Endothelial cell of umbilical vein (primary cell): Measurements from ENCODE around the gene KRT37. TPM values are rescaled to one million over a fixed set of nuclear protein-coding genes. Genes with fewer than 3 reads are reported as not detected.

Experiments
- BruUV-seq: library from RNA; stranded (reverse); fragments of 400-500 nt; replicated peaks from 2 replicates; lab custom pipeline; 2021; lab: Mats Ljungman, UMichigan
- CTCF ChIA-PET: fragments of 300-600, 350-600 bp; sonication (Branson Sonifier 250); formaldehyde crosslinking; loops from one replicate; lab custom pipeline; 2021; ENCODE audit warnings: antibody characterized with exemption, inconsistent platforms; lab: Charles Lee
- POLR2A ChIA-PET: fragments of 300-600, 350-600 bp; sonication (Branson Sonifier 250); formaldehyde crosslinking; loops from one replicate; lab custom pipeline; 2021; ENCODE audit warnings: antibody characterized with exemption, inconsistent platforms; lab: Charles Lee
- DNase-seq: peaks from one replicate; pipeline ENCODE4 v3.0.0-alpha.2; 2011; ENCODE audit warnings: low read depth, low spot score
- FAIRE-seq: peaks from 2 replicates; lab custom pipeline; 2011; peaks lifted over from hg19 to GRCh38; lab: Jason Lieb, UNC
- H2AFZ ChIP-seq: 2 replicates; pipeline ENCODE4 v1.6.0; 2012; ENCODE audit warnings: low read depth, low read length, control low read depth, inconsistent platforms
- H3K27ac ChIP-seq: 2 replicates; pipeline ENCODE4 v1.5.1; 2011; ENCODE audit warnings: low read depth, mild to moderate bottlenecking, control low read depth, low read length, moderate library complexity; ENCODE audit not compliant: insufficient read depth
- H3K27me3 ChIP-seq, 2 experiments: 2 replicates each; pipeline versions ENCODE4 v1.6.0 to v1.6.1; 2011; ENCODE audit warnings: low read length in 2 of 2, mixed read lengths in 1 of 2; ENCODE audit not compliant: control insufficient read depth in 2 of 2, insufficient read depth in 2 of 2
- H3K36me3 ChIP-seq, 2 experiments: 2 replicates in 1 of 2; 3 replicates in 1 of 2; pipeline ENCODE4 v1.5.1; 2011; ENCODE audit warnings: low read length in 2 of 2, mild to moderate bottlenecking in 1 of 2, moderate library complexity in 1 of 2; ENCODE audit not compliant: control insufficient read depth in 2 of 2, insufficient read depth in 2 of 2; ENCODE audit errors: extremely low read depth in 1 of 2
- H3K4me1 ChIP-seq: 3 replicates; pipeline ENCODE4 v1.5.1; 2011; ENCODE audit warnings: mild to moderate bottlenecking, low read length; ENCODE audit not compliant: control insufficient read depth, insufficient read depth; ENCODE audit errors: extremely low read depth
- H3K4me2 ChIP-seq: 2 replicates; pipeline ENCODE4 v1.6.1; 2011; ENCODE audit warnings: low read length, control low read depth, mixed read lengths; ENCODE audit not compliant: insufficient read depth
- H3K4me3 ChIP-seq, 3 experiments: fragments of 200-600 bp in 1 of 3; sonication (generic), shearing (Covaris generic) in 1 of 3; replicated peaks in 1 of 3; 2 replicates each; pipeline ENCODE4 v1.5.1; 2011 to 2016; ENCODE audit warnings: control low read depth in 3 of 3, low read length in 3 of 3, mild to moderate bottlenecking in 2 of 3, inconsistent platforms in 1 of 3, low read depth in 1 of 3, moderate library complexity in 1 of 3; ENCODE audit not compliant: insufficient read depth in 1 of 3
- H3K79me2 ChIP-seq: 2 replicates; pipeline ENCODE4 v1.6.0; 2012; ENCODE audit warnings: low read length, inconsistent platforms; ENCODE audit not compliant: control insufficient read depth, insufficient read depth
- H3K9ac ChIP-seq: replicated peaks from 2 replicates; pipeline ENCODE3; 2011; ENCODE audit warnings: low read length, control low read depth; ENCODE audit not compliant: insufficient read depth; ENCODE audit errors: extremely low read depth
- H3K9me1 ChIP-seq: replicated peaks from 3 replicates; pipeline ENCODE4 v1.6.0; 2011; ENCODE audit warnings: mild to moderate bottlenecking, low read length; ENCODE audit not compliant: control insufficient read depth, insufficient read depth; ENCODE audit errors: extremely low read depth
- H3K9me3 ChIP-seq: replicated peaks from 2 replicates; pipeline ENCODE4 v1.5.1; 2012; ENCODE audit warnings: low read length, inconsistent platforms; ENCODE audit not compliant: control insufficient read depth, insufficient read depth
- H4K20me1 ChIP-seq: replicated peaks from 2 replicates; pipeline ENCODE3; 2011; ENCODE audit warnings: mild to moderate bottlenecking, low read length; ENCODE audit not compliant: control insufficient read depth, insufficient read depth; ENCODE audit errors: extremely low read depth
- CTCF ChIP-seq, 2 donors: IDR thresholded peaks; 1 replicate in 1 of 2; 2 replicates in 1 of 2; pipeline ENCODE4 v1.5.1; 2011; ENCODE audit warnings: low read length in 2 of 2, mild to moderate bottlenecking in 2 of 2, moderate library complexity in 2 of 2, control low read depth in 1 of 2, inconsistent platforms in 1 of 2, low read depth in 1 of 2; ENCODE audit not compliant: insufficient read depth in 1 of 2; ENCODE audit errors: extremely low read depth in 1 of 2
- EZH2 ChIP-seq: IDR thresholded peaks from 2 replicates; pipeline ENCODE4 v1.6.1; 2012; ENCODE audit warnings: borderline replicate concordance, low read depth, mild to moderate bottlenecking, moderate library complexity, low read length, inconsistent platforms; ENCODE audit not compliant: severe bottlenecking
- FOS ChIP-seq: IDR thresholded peaks from 2 replicates; pipeline ENCODE4 v1.6.1; 2011; ENCODE audit warnings: mild to moderate bottlenecking, low read length, moderate library complexity, borderline replicate concordance; ENCODE audit not compliant: insufficient read depth
- GATA2 ChIP-seq: IDR thresholded peaks from 2 replicates; pipeline ENCODE4 v1.7.0; 2011; ENCODE audit warnings: low read depth, mild to moderate bottlenecking, moderate library complexity, mixed read lengths, low read length; ENCODE audit not compliant: insufficient read length, insufficient read depth
- JUN ChIP-seq: IDR thresholded peaks from 2 replicates; pipeline ENCODE4 v1.6.1; 2011; ENCODE audit warnings: borderline replicate concordance, low read depth; ENCODE audit not compliant: insufficient read length, insufficient read depth
- MYC ChIP-seq: IDR thresholded peaks from one replicate; pipeline ENCODE4 v1.6.1; 2011; ENCODE audit warnings: mild to moderate bottlenecking, low read depth, low read length
- POLR2A ChIP-seq: IDR thresholded peaks from 2 replicates; pipeline ENCODE4 v1.6.1; 2012; ENCODE audit warnings: low read depth, mild to moderate bottlenecking, control low read depth, low read length
- POLR2AphosphoS5 ChIP-seq: IDR thresholded peaks from 2 replicates; pipeline ENCODE4 v1.6.1; 2012; ENCODE audit warnings: low read depth, mild to moderate bottlenecking, control low read depth, low read length, moderate library complexity; ENCODE audit not compliant: insufficient read depth
- dilution Hi-C: fragments of 300-500 bp; cut with MboI; formaldehyde crosslinking; loops from one replicate; pipeline ENCODE4 v1.15.0; 2019; ENCODE audit warnings: low sequenced_read_pairs; ENCODE audit not compliant: extremely low pct_ligation_motif_present
- intact Hi-C: fragments of 100-400 bp; cut with micrococcal nuclease; formaldehyde crosslinking; loops from one replicate; pipeline ENCODE4 v1.10.0; 2022
- polyA plus RNA-seq, 4 experiments: library from polyadenylated mRNA; depleted of rRNA in 3 of 4; stranded (reverse) in 3 of 4; unstranded in 1 of 4; fragments of >200 nt; gene quantifications; 2 replicates each; pipeline versions ENCODE4 v1.2.1 to v1.2.3, GENCODE V29; 2011 to 2012; ENCODE audit warnings: missing spikeins in 1 of 4
- total RNA-seq: library from RNA; stranded (reverse); gene quantifications from 2 replicates; pipeline ENCODE4 v1.2.3, GENCODE V29; 2021
- TF ChIP-seq, protein P1 (sequence below): IDR thresholded peaks from 2 replicates; pipeline ENCODE4 v1.6.1; 2011; ENCODE audit not compliant: insufficient read depth, insufficient read length

The KRT37 gene
- total and polyA plus RNA-seq, 2 donors (not counting 3 experiments of a cell fraction or from before 2014, with no cell fraction given), result not detected

GRCh38 chr17:41464173-41464572 is 39.8 kb upstream of the KRT37 start:
- H3K27ac ChIP-seq, result no peak overlapping the region
- TF ChIP-seq POLR2AphosphoS5 (no peak), JUN (no peak), POLR2A (no peak), GATA2 (no peak)
- no peak for DNase-seq
- no peak for FAIRE-seq
- CTCF ChIA-PET, result interaction anchor here (1.0 kb wide), 1 partner anchor 85 kb away, joined by 4 read pairs; no protein-coding TSS in a partner anchor
- no TSS peak for BruUV-seq
- no peak overlapping the region for H3K9ac ChIP-seq
- no peaks in the 10 kb centered on the region for H3K79me2 ChIP-seq
- no peaks in the 10 kb centered on the region for H3K9me1 ChIP-seq
- H3K9me3 ChIP-seq, result no peaks in the 10 kb centered on the region
- H3K27me3 ChIP-seq, result peaks cover 2 to 9% of the 10 kb centered on the region in 2 experiments
- dilution Hi-C loops (no loop called here), intact Hi-C loops (no loop called here)
- H3K4me1 ChIP-seq, result no peaks in the 10 kb centered on the region
- H2AFZ ChIP-seq, result no peak overlapping the region
- H4K20me1 ChIP-seq, result no peaks in the 10 kb centered on the region
- no peak overlapping the region for H3K4me2 ChIP-seq
- no peaks in the 10 kb centered on the region for H3K36me3 ChIP-seq
- H3K4me3 ChIP-seq, result no peak overlapping the region
- POLR2A ChIA-PET, result no interaction called here

GRCh38 chr17:41463746-41464145 is 39.4 kb upstream of the KRT37 start:
- dilution Hi-C loops (no loop called here), intact Hi-C loops (no loop called here)
- Histone ChIP-seq H3K27me3 (peaks cover 2 to 9% of the 10 kb centered on the region in 2 experiments), H4K20me1 (no peaks in the 10 kb centered on the region), H3K4me1 (no peaks in the 10 kb centered on the region), H3K9ac (no peak overlapping the region), H2AFZ (no peak overlapping the region), H3K79me2 (no peaks in the 10 kb centered on the region), H3K36me3 (no peaks in the 10 kb centered on the region), H3K4me3 (no peak overlapping the region), H3K27ac (no peak overlapping the region), H3K9me1 (no peaks in the 10 kb centered on the region), H3K9me3 (no peaks in the 10 kb centered on the region), H3K4me2 (no peak overlapping the region)
- DNase-seq (no peak), FAIRE-seq (no peak)
- CTCF ChIA-PET, result interaction anchor here (1.0 kb wide), 1 partner anchor 85 kb away, joined by 4 read pairs; no protein-coding TSS in a partner anchor
- no TSS peak for BruUV-seq
- POLR2A ChIA-PET, result no interaction called here
- TF ChIP-seq EZH2 (no peak), CTCF (IDR thresholded peaks at IDR 0.05; ENCODE audit: extremely low read depth in 1 of 2, insufficient read depth in 1 of 2, low read depth in 1 of 2, low read length in 2 of 2) (no peak), GATA2 (no peak), JUN (no peak), POLR2AphosphoS5 (no peak), MYC (no peak), FOS (no peak), POLR2A (no peak)
- TF ChIP-seq, protein P1, sequence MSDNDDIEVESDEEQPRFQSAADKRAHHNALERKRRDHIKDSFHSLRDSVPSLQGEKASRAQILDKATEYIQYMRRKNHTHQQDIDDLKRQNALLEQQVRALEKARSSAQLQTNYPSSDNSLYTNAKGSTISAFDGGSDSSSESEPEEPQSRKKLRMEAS, result no peak
